H1 (cell line): ENCODE measurements around the gene BCAS3. TPM values are rescaled to one million over a fixed set of nuclear protein-coding genes. Genes with fewer than 3 reads are reported as not detected.

Source experiments
- CTCF ChIA-PET: fragments of 300-600 bp; sonication (Branson Sonifier 250); formaldehyde crosslinking; loops from one replicate; lab custom pipeline; 2021; ENCODE audit not compliant: partially characterized antibody; lab: Charles Lee
- POLR2A ChIA-PET: fragments of 300-600 bp; sonication (Branson Sonifier 250); formaldehyde crosslinking; loops from one replicate; lab custom pipeline; 2021; ENCODE audit warnings: inconsistent platforms; ENCODE audit not compliant: partially characterized antibody; lab: Charles Lee
- DNase-seq, 2 experiments: peaks; one replicate each; pipeline versions ENCODE4 v3.0.0 to v3.0.0-alpha.2; 2010 to 2022; ENCODE audit warnings: low spot score in 2 of 2, low read depth in 1 of 2, mixed read lengths in 1 of 2
- FAIRE-seq: peaks from 2 replicates; lab custom pipeline; 2011; peaks lifted over from hg19 to GRCh38; lab: Jason Lieb, UNC
- H2AFZ ChIP-seq: 2 replicates; pipeline ENCODE4 v1.8.1; 2012; ENCODE audit warnings: low read length, inconsistent platforms
- H2AK5ac ChIP-seq: 2 replicates; pipeline ENCODE4 v1.6.1; 2013; ENCODE audit warnings: low read depth, low read length
- H2BK120ac ChIP-seq: replicated peaks from 2 replicates; pipeline ENCODE3; 2013; ENCODE audit warnings: low read depth, low read length, inconsistent platforms
- H2BK12ac ChIP-seq: 2 replicates; pipeline ENCODE4 v1.6.1; 2013; ENCODE audit warnings: low read depth, low read length
- H2BK15ac ChIP-seq: 2 replicates; pipeline ENCODE4 v1.6.1; 2013; ENCODE audit warnings: low read length
- H2BK20ac ChIP-seq: 2 replicates; pipeline ENCODE4 v1.6.1; 2013; ENCODE audit warnings: low read length
- H2BK5ac ChIP-seq: 2 replicates; pipeline ENCODE4 v1.6.1; 2013; ENCODE audit warnings: low read depth, low read length
- H3K14ac ChIP-seq: 2 replicates; pipeline ENCODE4 v1.6.1; 2013; ENCODE audit warnings: inconsistent platforms; ENCODE audit not compliant: insufficient read length
- H3K18ac ChIP-seq: 2 replicates; pipeline ENCODE4 v1.6.1; 2013; ENCODE audit warnings: low read length; ENCODE audit errors: extremely low read depth
- H3K23ac ChIP-seq: 2 replicates; pipeline ENCODE4 v1.6.1; 2013; ENCODE audit warnings: inconsistent platforms; ENCODE audit not compliant: insufficient read length
- H3K23me2 ChIP-seq: 2 replicates; pipeline ENCODE4 v1.6.1; 2013; ENCODE audit warnings: low read depth, low read length
- H3K27ac ChIP-seq: 2 replicates; pipeline ENCODE4 v1.6.1; 2011; ENCODE audit warnings: low read depth, low read length, inconsistent platforms
- H3K27me3 ChIP-seq, 4 experiments: replicated peaks in 1 of 4; 1 replicate in 1 of 4; 2 replicates in 3 of 4; pipeline versions ENCODE4 v1.6.1 to v1.8.1; 2011 to 2013; ENCODE audit warnings: low read length in 3 of 4, mild to moderate bottlenecking in 3 of 4, inconsistent platforms in 2 of 4, mixed read lengths in 2 of 4, moderate library complexity in 1 of 4; ENCODE audit not compliant: control insufficient read depth in 3 of 4, insufficient read depth in 3 of 4; ENCODE audit errors: extremely low read depth in 1 of 4
- H3K36me3 ChIP-seq, 4 experiments: 2 replicates each; pipeline versions ENCODE4 v1.6.1 to v1.8.1; 2011 to 2013; ENCODE audit warnings: mild to moderate bottlenecking in 4 of 4, low read length in 3 of 4, moderate library complexity in 2 of 4, control low read depth in 1 of 4, inconsistent platforms in 1 of 4; ENCODE audit not compliant: insufficient read depth in 4 of 4, control insufficient read depth in 2 of 4
- H3K4ac ChIP-seq: replicated peaks from 2 replicates; pipeline ENCODE3; 2013; ENCODE audit warnings: low read length, low read depth, mixed read lengths, inconsistent platforms; ENCODE audit not compliant: insufficient read length
- H3K4me1 ChIP-seq, 4 experiments: replicated peaks in 1 of 4; 1 replicate in 1 of 4; 2 replicates in 3 of 4; pipeline versions ENCODE4 v1.6.1 to v1.8.1; 2011 to 2013; ENCODE audit warnings: low read length in 3 of 4, inconsistent platforms in 2 of 4, mixed read lengths in 1 of 4; ENCODE audit not compliant: insufficient read depth in 4 of 4, control insufficient read depth in 3 of 4
- H3K4me2 ChIP-seq, 2 experiments: 2 replicates each; pipeline versions ENCODE4 v1.6.1 to v1.8.1; 2011 to 2013; ENCODE audit warnings: low read depth in 2 of 2, low read length in 2 of 2, control low read depth in 1 of 2, inconsistent platforms in 1 of 2, mild to moderate bottlenecking in 1 of 2; ENCODE audit not compliant: insufficient read depth in 1 of 2
- H3K4me3 ChIP-seq, 4 experiments: fragments of 200-600, 300-600 bp in 1 of 4; sonication (generic), shearing (Covaris generic), sonication (Bioruptor Twin) in 1 of 4; 2 replicates each; pipeline versions ENCODE4 v1.5.1 to v1.8.1; 2011 to 2016; ENCODE audit warnings: low read length in 4 of 4, low read depth in 3 of 4, control low read depth in 2 of 4, inconsistent platforms in 2 of 4, mild to moderate bottlenecking in 2 of 4, mixed read lengths in 1 of 4, moderate library complexity in 1 of 4; ENCODE audit not compliant: insufficient read depth in 2 of 4; ENCODE audit errors: extremely low read depth in 1 of 4
- H3K56ac ChIP-seq: replicated peaks from 2 replicates; pipeline ENCODE3; 2013; ENCODE audit warnings: low read depth, mild to moderate bottlenecking, mixed read lengths, low read length, inconsistent platforms; ENCODE audit not compliant: insufficient read length
- H3K79me1 ChIP-seq: 2 replicates; pipeline ENCODE4 v1.6.1; 2013; ENCODE audit warnings: low read depth, low read length, control low read depth
- H3K79me2 ChIP-seq, 2 experiments: 2 replicates each; pipeline versions ENCODE4 v1.6.1 to v1.8.1; 2012 to 2013; ENCODE audit warnings: low read length in 2 of 2, mild to moderate bottlenecking in 2 of 2, inconsistent platforms in 1 of 2; ENCODE audit not compliant: insufficient read depth in 2 of 2, control insufficient read depth in 1 of 2
- H3K9ac ChIP-seq, 4 experiments: replicated peaks in 1 of 4; 1 replicate in 1 of 4; 2 replicates in 3 of 4; pipeline versions ENCODE4 v1.6.1 to v1.8.1; 2011 to 2013; ENCODE audit warnings: low read depth in 3 of 4, low read length in 3 of 4, control low read depth in 2 of 4, mild to moderate bottlenecking in 2 of 4, moderate library complexity in 2 of 4, inconsistent platforms in 1 of 4; ENCODE audit errors: extremely low read depth in 1 of 4
- H3K9me3 ChIP-seq, 2 experiments: 2 replicates each; pipeline versions ENCODE4 v1.6.1 to v1.8.1; 2012 to 2013; ENCODE audit warnings: mild to moderate bottlenecking in 2 of 2, moderate library complexity in 2 of 2, control low read depth in 1 of 2, inconsistent platforms in 1 of 2, low read depth in 1 of 2, low read length in 1 of 2, mixed read lengths in 1 of 2; ENCODE audit not compliant: insufficient read depth in 2 of 2
- H4K20me1 ChIP-seq, 2 experiments: replicated peaks in 1 of 2; 2 replicates each; pipeline versions ENCODE3 to v1.8.1; 2011 to 2013; ENCODE audit warnings: inconsistent platforms in 2 of 2, low read length in 2 of 2, mild to moderate bottlenecking in 1 of 2; ENCODE audit not compliant: insufficient read depth in 2 of 2, control insufficient read depth in 1 of 2
- H4K5ac ChIP-seq: 2 replicates; pipeline ENCODE4 v1.6.1; 2013; ENCODE audit warnings: low read length, low read depth, mixed read lengths, inconsistent platforms; ENCODE audit not compliant: insufficient read length
- H4K8ac ChIP-seq: 2 replicates; pipeline ENCODE4 v1.8.0; 2013; ENCODE audit warnings: mild to moderate bottlenecking, moderate library complexity, low read length, inconsistent platforms; ENCODE audit not compliant: insufficient read depth; ENCODE audit errors: extremely low read depth
- H4K91ac ChIP-seq: replicated peaks from 2 replicates; pipeline ENCODE3; 2013; ENCODE audit warnings: low read length, mixed read lengths, inconsistent platforms; ENCODE audit not compliant: insufficient read length
- CHD2 ChIP-seq: IDR thresholded peaks from 2 replicates; pipeline ENCODE4 v1.6.1; 2012; ENCODE audit warnings: low read length, improper control_type of control experiment
- GABPA ChIP-seq: IDR thresholded peaks from 2 replicates; pipeline ENCODE4 v1.6.1; 2011; ENCODE audit warnings: mild to moderate bottlenecking, low read length, moderate library complexity, borderline replicate concordance; ENCODE audit not compliant: insufficient read depth
- KDM1A ChIP-seq: fragments of 200-600, 300-600 bp; sonication (generic); IDR thresholded peaks from 2 replicates; pipeline ENCODE4 v1.7.1; 2016; ENCODE audit warnings: mild to moderate bottlenecking, low read length, borderline replicate concordance
- KDM5A ChIP-seq: fragments of 200-600 bp; IDR thresholded peaks from 2 replicates; pipeline ENCODE4 v1.7.1; 2012; ENCODE audit warnings: mild to moderate bottlenecking, low read length, inconsistent platforms, mixed read lengths
- NRF1 ChIP-seq: IDR thresholded peaks from 2 replicates; pipeline ENCODE4 v1.6.1; 2011; ENCODE audit warnings: mild to moderate bottlenecking, low read depth, low read length, improper control_type of control experiment
- PHF8 ChIP-seq: fragments of 200-600 bp; sonication (generic); conservative IDR thresholded peaks from 2 replicates; pipeline ENCODE4 v1.7.1; 2012; ENCODE audit warnings: low read depth, mild to moderate bottlenecking, inconsistent platforms, low read length, moderate library complexity
- SRF ChIP-seq: IDR thresholded peaks from 2 replicates; pipeline ENCODE4 v1.6.1; 2011; ENCODE audit warnings: mild to moderate bottlenecking, low read depth, low read length, moderate library complexity
- TBP ChIP-seq: IDR thresholded peaks from 2 replicates; pipeline ENCODE4 v1.6.1; 2011; ENCODE audit warnings: low read depth, low read length, improper control_type of control experiment
- ZNF274 ChIP-seq: IDR thresholded peaks from 2 replicates; pipeline ENCODE4 v1.7.0; 2012; ENCODE audit warnings: low read length, borderline replicate concordance; ENCODE audit errors: extremely low read depth
- whole genome bisulfite sequencing, 2 experiments: shearing (Covaris generic) in 1 of 2; methylation state at CpG; one replicate each; pipeline versions ENCODE4 v1.1.6 to v1.1.7; 2013 to 2015; ENCODE audit warnings: low lambda C conversion rate in 2 of 2, mixed read lengths in 2 of 2, inconsistent platforms in 1 of 2, low coverage in 1 of 2, missing lambda C conversion rate in 1 of 2; ENCODE audit not compliant: insufficient replicate concordance in 2 of 2, insufficient coverage in 1 of 2, insufficient read length in 1 of 2; ENCODE audit errors: extremely low coverage in 1 of 2, missing lambda C conversion rate in 1 of 2; 5-methylcytosine and 5-hydroxymethylcytosine counted together
- polyA plus RNA-seq, 7 experiments: library from polyadenylated mRNA; depleted of rRNA in 3 of 7; stranded (reverse) in 5 of 7; unstranded in 2 of 7; fragments of >200 nt in 5 of 7; fragments of 200-250 nt in 2 of 7; gene quantifications; 1 replicate in 5 of 7; 2 replicates in 1 of 7; 4 replicates in 1 of 7; pipeline versions ENCODE4 v1.2.1 to v1.2.3, GENCODE V29; 2011 to 2013; ENCODE audit warnings: missing spikeins in 2 of 7, mixed read lengths in 2 of 7
- total RNA-seq: library from RNA; stranded (reverse); fragmentation: NEBNext Ultra II Directional; extraction: Animal tissue kit (Norgen Biotek cat#: 25700); gene quantifications from 2 replicates; pipeline ENCODE4 v1.2.1, GENCODE V29; 2021

BCAS3 gene
- total and polyA plus RNA-seq, 2 of the 8 experiments (the other 6 are each of a cell fraction or from before 2014, with no cell fraction given): 9.9 to 13.3 TPM

- no peak for FAIRE-seq
- CTCF ChIA-PET: interaction anchor here (1.0 to 1.1 kb wide), 3 partner anchors 11 to 228 kb away, joined by 3 to 4 read pairs (median 3); no protein-coding TSS in a partner anchor
Observed at GRCh38 chr17:61130330-61130729, 452.7 kb downstream of the BCAS3 start.

More at GRCh38 chr17:61130330-61130729, 452.7 kb downstream of the BCAS3 start:
- Histone ChIP-seq H3K4me1 (no peaks in the 10 kb centered on the region), H3K23me2 (no peaks in the 10 kb centered on the region), H2AFZ (no peak overlapping the region), H2BK12ac (no peak overlapping the region), H3K23ac (no peak overlapping the region), H3K4me3 (no peak overlapping the region), H3K27ac (no peak overlapping the region), H2BK15ac (no peak overlapping the region), H4K5ac (no peak overlapping the region), H2BK5ac (no peak overlapping the region), H3K36me3 (no peaks in the 10 kb centered on the region), H3K79me1 (no peaks in the 10 kb centered on the region), H3K9me3 (no peaks in the 10 kb centered on the region), H2BK20ac (no peak overlapping the region), H3K56ac (no peak overlapping the region), H3K18ac (no peak overlapping the region), H2BK120ac (no peak overlapping the region), H3K14ac (no peak overlapping the region), H3K4ac (no peak overlapping the region), H4K91ac (no peak overlapping the region), H3K4me2 (no peak overlapping the region), H2AK5ac (no peak overlapping the region), H4K20me1 (no peaks in the 10 kb centered on the region), H3K79me2 (no peaks in the 10 kb centered on the region), H3K27me3 (no peaks in the 10 kb centered on the region), H4K8ac (no peak overlapping the region), H3K9ac (no peak overlapping the region)
- WGBS, 2 experiments: 94% methylated on average over 4 of the region's 4 CpGs; no CpG with 5 or more reads in 1 of the 2 experiments
- POLR2A ChIA-PET: no interaction called here
- TF ChIP-seq KDM1A (no peak), SRF (no peak), GABPA (no peak), CHD2 (no peak), TBP (no peak), NRF1 (no peak), KDM5A (no peak), PHF8 (no peak), ZNF274 (no peak)
- DNase-seq: no peak
